Large intestine (tissue), 3 donors: ENCODE results near the gene AKR1C8. TPM values are rescaled to one million over a fixed set of nuclear protein-coding genes. Genes with fewer than 3 reads are reported as not detected.

Experiments
- DNase-seq, 2 donors: peaks; one replicate each; pipeline versions ENCODE4 v3.0.0 to v3.0.0-alpha.2; 2013
- H3K27ac ChIP-seq: one replicate; pipeline ENCODE4 v1.5.1; 2013; ENCODE audit warnings: low read length
- H3K27me3 ChIP-seq: 2 replicates; pipeline ENCODE4 v1.6.1; 2013; ENCODE audit warnings: low read length; ENCODE audit not compliant: control insufficient read depth, insufficient read depth
- H3K36me3 ChIP-seq: 2 replicates; pipeline ENCODE4 v1.6.1; 2013; ENCODE audit warnings: low read length; ENCODE audit not compliant: control insufficient read depth, insufficient read depth
- H3K4me1 ChIP-seq: one replicate; pipeline ENCODE4 v1.6.1; 2013; ENCODE audit warnings: low read length; ENCODE audit not compliant: control insufficient read depth, insufficient read depth
- H3K4me3 ChIP-seq: one replicate; pipeline ENCODE4 v1.5.1; 2013; ENCODE audit warnings: low read length
- H3K9me3 ChIP-seq: one replicate; pipeline ENCODE4 v1.6.1; 2013; ENCODE audit warnings: mild to moderate bottlenecking, low read depth, low read length, moderate library complexity; ENCODE audit not compliant: control insufficient read depth
- WGBS: methylation state at CpG from one replicate; pipeline ENCODE4 v1.1.5; 2013; ENCODE audit warnings: low lambda C conversion rate; ENCODE audit not compliant: insufficient coverage; 5-methylcytosine and 5-hydroxymethylcytosine counted together
- polyA plus RNA-seq: library from polyadenylated mRNA; unstranded; fragments of 120-200 nt; gene quantifications from one replicate; pipeline ENCODE4 v1.2.1, GENCODE V29; 2013

The AKR1C8 gene
- polyA plus RNA-seq, 1 donor: 0.13 TPM

DNA sequence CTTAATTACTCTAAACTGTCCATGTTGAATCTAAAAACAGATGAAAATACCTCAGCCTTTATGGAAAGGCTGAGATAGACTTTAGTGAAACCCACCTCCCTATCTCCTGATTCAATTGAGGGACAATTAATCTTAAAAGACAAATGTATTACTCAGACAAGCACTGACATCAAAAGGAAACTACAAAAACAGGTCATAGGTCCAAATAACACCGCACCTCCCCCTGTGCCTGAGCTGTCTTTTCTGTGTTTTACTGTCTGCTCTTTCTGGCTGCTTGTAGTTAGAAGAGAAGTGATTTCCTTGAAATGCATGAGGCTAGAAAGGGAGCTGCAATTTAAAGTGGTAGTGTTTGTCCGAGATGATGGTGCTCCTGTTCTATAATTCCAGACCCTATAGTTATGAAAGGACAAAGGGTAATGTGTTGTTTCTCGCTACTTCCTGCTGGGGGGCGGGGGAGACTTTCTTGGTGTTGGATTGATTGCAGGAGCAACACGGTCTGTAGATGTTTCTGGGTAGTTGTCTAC is 16.0 kb downstream of the AKR1C8 start:
- H3K4me1 ChIP-seq: no peaks in the 10 kb centered on the region
- H3K27me3 ChIP-seq: no peaks in the 10 kb centered on the region
- no peaks in the 10 kb centered on the region for H3K36me3 ChIP-seq
- peaks cover 7% of the 10 kb centered on the region for H3K9me3 ChIP-seq
- H3K4me3 ChIP-seq: no peak overlapping the region
- no peak overlapping the region for H3K27ac ChIP-seq
- no peak for DNase-seq
- 80% methylated on average over 2 of the region's 5 CpGs for WGBS

DNA sequence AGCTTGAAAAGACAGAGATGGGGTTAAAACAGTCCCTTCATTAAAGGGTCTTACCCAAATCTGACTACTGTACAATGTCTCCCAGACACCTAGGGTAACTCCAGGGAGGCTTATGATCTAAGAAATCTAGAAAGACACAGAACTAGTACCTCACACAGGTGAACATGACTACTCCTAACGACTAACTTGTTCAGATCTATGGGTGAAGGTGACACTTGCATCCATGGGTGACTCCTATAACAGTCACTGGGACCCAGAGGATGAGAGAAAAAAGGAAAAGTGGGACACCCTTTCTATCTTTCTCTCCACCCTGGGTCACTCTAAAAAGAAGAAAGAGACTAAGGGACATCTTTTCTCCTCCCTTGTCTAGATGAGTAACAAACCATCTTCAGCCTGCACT is 19.2 kb downstream of the AKR1C8 start:
- Histone ChIP-seq H3K9me3 (peaks cover 21% of the 10 kb centered on the region), H3K27me3 (no peaks in the 10 kb centered on the region), H3K4me3 (no peak overlapping the region), H3K4me1 (no peaks in the 10 kb centered on the region), H3K36me3 (no peaks in the 10 kb centered on the region), H3K27ac (no peak overlapping the region)
- no peak for DNase-seq
- WGBS: no CpG with 5 or more reads among the region's 1 CpG

DNA sequence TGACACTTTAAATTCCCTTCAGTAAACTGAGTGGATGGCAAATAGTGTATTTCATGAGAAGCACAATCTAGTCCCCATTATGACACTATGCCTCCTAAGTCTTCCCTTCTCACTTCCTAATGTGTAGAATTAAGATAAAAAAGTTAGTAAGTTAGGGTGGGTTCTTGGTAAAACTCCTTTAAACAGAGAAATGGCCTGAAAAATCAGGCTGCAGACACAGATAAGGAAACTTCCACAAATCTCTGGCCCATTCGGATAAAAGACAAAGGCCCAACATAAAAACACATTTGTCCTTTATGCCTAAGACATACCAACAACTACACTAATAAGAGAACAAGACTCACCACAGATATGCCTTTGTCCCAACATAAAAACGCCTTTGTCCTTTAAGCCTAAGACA is 21.5 kb downstream of the AKR1C8 start:
- DNase-seq: no peak
- Histone ChIP-seq H3K4me3 (no peak overlapping the region), H3K27me3 (no peaks in the 10 kb centered on the region), H3K27ac (no peak overlapping the region), H3K36me3 (no peaks in the 10 kb centered on the region), H3K9me3 (peaks cover 21% of the 10 kb centered on the region), H3K4me1 (no peaks in the 10 kb centered on the region)
- no CpG with 5 or more reads among the region's 2 CpGs for WGBS

DNA sequence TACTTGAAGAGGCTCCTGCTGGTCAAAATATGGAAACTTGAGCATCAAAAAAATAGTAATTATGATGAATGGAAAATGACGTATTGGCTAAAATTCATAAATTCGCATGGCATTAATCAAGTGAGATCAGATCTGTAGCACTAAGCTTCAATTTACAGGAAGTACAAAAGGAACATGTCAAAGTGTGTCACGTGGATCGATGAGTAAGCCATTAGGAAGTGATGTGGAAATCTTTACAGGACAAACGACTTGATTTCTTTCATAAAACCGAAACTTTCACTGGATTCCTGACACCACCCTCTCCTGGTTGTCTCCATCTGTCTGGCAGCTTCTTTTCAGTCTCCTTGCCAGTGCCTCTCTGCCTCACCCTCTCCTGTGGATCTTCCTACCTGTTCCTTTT is 25.8 kb downstream of the AKR1C8 start:
- Histone ChIP-seq H3K27ac (no peak overlapping the region), H3K27me3 (no peaks in the 10 kb centered on the region), H3K9me3 (peaks cover 15% of the 10 kb centered on the region), H3K4me1 (no peaks in the 10 kb centered on the region), H3K36me3 (no peaks in the 10 kb centered on the region), H3K4me3 (no peak overlapping the region)
- WGBS: 89% methylated on average over 3 of the region's 6 CpGs
- DNase-seq: no peak

DNA sequence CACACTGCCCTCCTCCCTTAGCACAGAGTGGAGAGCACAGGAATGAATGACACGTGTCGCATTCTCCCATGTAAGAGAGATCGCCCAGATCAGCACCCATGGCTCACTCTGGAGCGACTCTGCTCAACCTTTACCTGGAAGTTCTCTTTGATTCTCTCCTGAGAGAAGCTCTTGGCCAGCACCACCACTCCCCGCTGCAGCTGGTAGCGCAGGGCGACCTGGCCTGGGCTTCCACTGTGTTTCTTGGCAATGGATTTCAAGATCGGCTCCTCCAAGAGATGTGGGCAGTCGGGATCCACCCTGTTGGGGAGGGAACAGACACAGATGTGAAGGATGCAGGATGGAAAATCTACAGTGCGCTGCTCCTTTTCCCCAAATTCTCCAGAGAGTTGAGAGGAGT is 27.4 kb downstream of the AKR1C8 start:
- Histone ChIP-seq H3K27ac (no peak overlapping the region), H3K4me3 (no peak overlapping the region), H3K9me3 (peaks cover 8% of the 10 kb centered on the region), H3K4me1 (no peaks in the 10 kb centered on the region), H3K36me3 (no peaks in the 10 kb centered on the region), H3K27me3 (no peaks in the 10 kb centered on the region)
- no CpG with 5 or more reads among the region's 10 CpGs for WGBS
- no peak for DNase-seq

DNA sequence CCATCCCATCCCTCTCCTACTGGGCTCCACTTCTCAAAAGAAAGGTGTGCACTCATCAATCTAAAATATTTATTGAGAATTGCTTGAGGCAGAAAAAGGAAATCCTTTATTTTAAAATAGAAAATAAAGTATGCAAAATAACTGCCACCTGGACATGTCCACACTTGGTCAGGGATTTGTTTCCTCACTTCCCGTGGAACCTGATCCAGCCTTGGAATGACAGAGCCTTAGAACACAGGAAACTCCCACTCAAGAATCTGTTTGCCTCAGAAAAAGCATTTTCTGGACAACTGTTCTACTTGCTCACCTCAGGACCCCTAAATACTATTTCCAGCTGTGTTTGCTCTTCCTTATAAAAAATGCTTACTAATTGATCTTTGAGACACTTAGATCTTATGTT is 29.0 kb downstream of the AKR1C8 start:
- Histone ChIP-seq H3K36me3 (no peaks in the 10 kb centered on the region), H3K27me3 (no peaks in the 10 kb centered on the region), H3K9me3 (peaks cover 3% of the 10 kb centered on the region), H3K27ac (no peak overlapping the region), H3K4me1 (no peaks in the 10 kb centered on the region), H3K4me3 (no peak overlapping the region)
- DNase-seq: no peak
- no CpG with 5 or more reads among the region's 1 CpG for WGBS

DNA sequence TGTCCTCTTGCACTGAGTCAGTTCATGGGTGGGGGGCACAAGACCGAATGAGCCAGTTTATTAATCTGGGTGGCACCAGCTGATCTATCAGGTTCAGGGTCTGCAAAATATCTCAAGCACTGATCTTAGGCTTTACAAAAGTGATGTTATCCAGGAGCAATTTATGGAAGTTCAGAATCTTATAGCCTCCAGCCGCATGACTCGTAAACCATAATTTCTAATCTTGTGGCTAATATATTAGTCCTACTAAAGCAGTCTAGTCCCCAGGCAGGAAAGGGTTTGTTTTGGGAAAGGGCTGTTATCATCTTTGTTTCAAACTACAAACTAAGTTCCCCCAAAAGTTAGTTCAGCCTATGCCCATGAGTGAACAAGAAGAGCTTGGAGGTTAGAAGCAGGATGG is 33.9 kb downstream of the AKR1C8 start:
- Histone ChIP-seq H3K27ac (no peak overlapping the region), H3K9me3 (peaks cover 11% of the 10 kb centered on the region), H3K27me3 (no peaks in the 10 kb centered on the region), H3K4me3 (no peak overlapping the region), H3K36me3 (no peaks in the 10 kb centered on the region), H3K4me1 (peaks cover 17% of the 10 kb centered on the region)
- 100% methylated on average over 2 of the region's 3 CpGs for WGBS
- no peak for DNase-seq

DNA sequence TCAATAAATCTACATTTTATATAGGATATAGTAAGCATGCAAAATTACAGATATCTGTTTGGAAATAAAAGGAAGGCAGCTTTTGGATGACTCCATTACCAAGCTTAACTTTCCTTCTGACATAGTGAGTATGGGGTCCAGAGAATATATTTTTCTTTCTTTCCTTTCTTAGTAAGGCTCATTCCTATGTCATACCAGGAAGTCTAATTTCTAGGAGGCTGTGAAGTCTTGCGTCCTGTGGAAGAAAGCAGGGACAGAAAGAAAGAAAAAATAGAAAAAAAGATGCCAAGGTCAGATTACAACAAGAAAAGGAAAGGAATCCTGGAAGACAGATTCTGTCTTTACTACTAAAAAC is 36.3 kb downstream of the AKR1C8 start:
- H3K27me3 ChIP-seq: no peaks in the 10 kb centered on the region
- no CpG with 5 or more reads among the region's 1 CpG for WGBS
- no peak overlapping the region for H3K4me3 ChIP-seq
- peaks cover 12% of the 10 kb centered on the region for H3K9me3 ChIP-seq
- no peaks in the 10 kb centered on the region for H3K36me3 ChIP-seq
- H3K4me1 ChIP-seq: peaks cover 17% of the 10 kb centered on the region
- H3K27ac ChIP-seq: peak overlapping the region; percentile 27
- DNase-seq: no peak

DNA sequence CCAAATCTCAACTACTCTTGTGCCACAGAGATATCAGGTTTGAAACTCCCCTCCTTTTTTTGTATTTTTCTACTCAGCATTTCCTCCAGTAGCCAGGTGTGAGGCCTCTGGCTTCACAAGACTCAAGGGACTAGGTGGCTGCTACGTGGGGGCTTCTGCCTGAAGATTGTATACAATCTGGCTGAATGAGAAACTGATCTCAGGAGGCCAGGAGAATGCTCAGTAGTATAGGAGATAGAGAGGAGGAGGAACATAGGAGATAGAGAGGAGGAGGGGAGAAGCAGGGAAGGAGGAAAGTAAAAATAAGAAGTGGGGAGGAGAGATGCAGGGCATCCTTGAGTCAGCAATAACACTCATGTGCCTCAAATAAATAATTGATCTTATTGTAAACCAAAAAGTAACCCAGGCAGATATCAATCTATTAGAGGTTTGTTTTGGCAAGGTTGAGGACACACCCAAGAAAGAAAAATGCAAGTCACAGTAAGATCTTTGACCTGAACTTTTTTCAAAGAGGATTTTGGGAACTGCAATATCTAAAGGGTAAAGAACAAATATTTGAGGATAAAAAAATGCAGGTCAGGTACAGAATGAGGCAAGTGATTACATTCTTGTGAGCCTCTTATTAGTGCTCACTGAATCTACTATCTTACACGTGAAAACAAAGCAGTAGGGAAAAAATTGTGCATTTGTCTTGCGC is 36.8 kb downstream of the AKR1C8 start:
- Histone ChIP-seq H3K4me1 (peaks cover 17% of the 10 kb centered on the region), H3K4me3 (no peak overlapping the region), H3K27me3 (no peaks in the 10 kb centered on the region), H3K27ac (peak overlapping the region; percentile 50), H3K9me3 (peaks cover 13% of the 10 kb centered on the region), H3K36me3 (no peaks in the 10 kb centered on the region)
- WGBS: no CpG with 5 or more reads among the region's 3 CpGs
- DNase-seq: no peak

DNA sequence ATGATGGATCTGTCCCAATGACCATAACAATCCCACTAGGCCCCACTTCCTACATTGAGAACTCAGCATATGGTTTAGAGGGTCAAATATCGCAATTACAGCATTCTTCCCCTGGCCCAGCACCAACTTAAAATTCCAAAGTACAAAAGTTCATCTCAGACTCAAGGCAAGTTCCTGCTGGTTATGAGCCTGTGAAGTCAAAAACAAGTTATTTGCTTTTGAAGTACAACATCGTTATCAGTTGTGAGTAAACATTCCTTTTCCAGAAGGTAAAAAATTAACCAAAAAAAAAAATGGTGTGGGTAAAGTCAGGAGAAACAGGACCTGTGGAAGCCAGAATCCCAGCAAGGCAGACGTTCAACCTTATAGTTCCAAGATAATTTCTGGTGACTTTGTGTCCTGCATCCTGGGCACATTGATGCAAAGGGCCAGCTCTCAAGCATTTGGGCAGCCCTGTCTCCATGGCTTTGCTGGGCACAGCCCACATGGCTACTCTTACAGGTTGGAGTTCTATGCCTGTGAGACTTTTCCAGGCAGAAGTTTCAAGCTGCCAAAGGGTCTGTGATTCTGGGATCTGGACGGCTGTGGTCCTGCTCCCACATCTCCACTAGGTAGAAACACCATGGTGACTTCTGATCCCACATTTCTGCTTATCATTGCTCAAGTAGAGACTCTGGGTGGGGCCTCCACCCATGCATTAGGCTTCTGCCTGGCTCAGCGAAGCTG is 37.5 kb downstream of the AKR1C8 start:
- DNase-seq: peak; percentile 47 to 85
- no peaks in the 10 kb centered on the region for H3K36me3 ChIP-seq
- H3K9me3 ChIP-seq: peaks cover 13% of the 10 kb centered on the region
- no peaks in the 10 kb centered on the region for H3K27me3 ChIP-seq
- H3K4me3 ChIP-seq: no peak overlapping the region
- H3K27ac ChIP-seq: peak overlapping the region; percentile 50
- WGBS: 20% methylated on average over 1 of the region's 5 CpGs
- peaks cover 19% of the 10 kb centered on the region for H3K4me1 ChIP-seq

DNA sequence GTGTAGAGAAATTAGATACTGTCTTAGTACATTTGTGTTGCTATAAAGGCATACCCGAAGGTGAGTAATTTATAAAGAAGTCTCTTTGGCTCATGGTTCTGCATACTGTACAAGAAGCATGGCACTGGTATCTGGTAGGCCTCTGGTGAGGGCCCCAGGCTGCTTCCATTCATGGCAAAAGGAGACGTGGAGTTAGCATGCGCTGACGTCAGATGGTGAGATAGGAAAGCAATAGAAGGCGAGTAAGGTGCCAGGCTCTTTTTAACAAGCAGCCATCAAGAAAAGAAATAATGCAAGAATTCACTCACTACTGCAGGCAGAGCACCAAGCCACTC is 38.1 kb downstream of the AKR1C8 start:
- Histone ChIP-seq H3K36me3 (no peaks in the 10 kb centered on the region), H3K27me3 (no peaks in the 10 kb centered on the region), H3K4me3 (no peak overlapping the region), H3K27ac (peak overlapping the region; percentile 22), H3K4me1 (peaks cover 23% of the 10 kb centered on the region), H3K9me3 (peaks cover 13% of the 10 kb centered on the region)
- no peak for DNase-seq
- WGBS: no CpG with 5 or more reads among the region's 5 CpGs
